Neural crest cell (in vitro differentiated cells): ENCODE measurements around the gene DLGAP5. TPM values are rescaled to one million over a fixed set of nuclear protein-coding genes. Genes with fewer than 3 reads are reported as not detected.

ENCODE experiments used
- DNase-seq: peaks from one replicate; pipeline ENCODE4 v3.0.0; 2021; ENCODE audit warnings: low read depth, mixed read lengths, low spot score
- H3K27ac Mint-ChIP-seq: one replicate; pipeline ENCODE4 v1.8.0; 2021; ENCODE audit warnings: mild to moderate bottlenecking, mixed read lengths; ENCODE audit not compliant: unreplicated experiment
- H3K27me3 Mint-ChIP-seq: 2 replicates; pipeline ENCODE4 v1.8.0; 2021; ENCODE audit warnings: low read depth, mild to moderate bottlenecking, mixed read lengths
- H3K36me3 Mint-ChIP-seq: 2 replicates; pipeline ENCODE4 v1.8.0; 2021; ENCODE audit warnings: low read depth, mild to moderate bottlenecking, mixed read lengths
- H3K4me1 Mint-ChIP-seq: 2 replicates; pipeline ENCODE4 v1.8.0; 2021; ENCODE audit warnings: mixed read lengths
- H3K4me3 Mint-ChIP-seq: one replicate; pipeline ENCODE4 v1.8.0; 2021; ENCODE audit warnings: mild to moderate bottlenecking, mixed read lengths
- H3K9me3 Mint-ChIP-seq: 2 replicates; pipeline ENCODE4 v1.8.0; 2021; ENCODE audit warnings: mixed read lengths
- CTCF ChIP-seq: fragments of 200-600 bp; sonication (generic); conservative IDR thresholded peaks from 2 replicates; pipeline ENCODE4 v1.5.0; 2021; ENCODE audit warnings: antibody characterized with exemption, mild to moderate bottlenecking
- total RNA-seq: library from RNA; stranded (reverse); gene quantifications from 2 replicates; pipeline ENCODE4 v1.2.1, GENCODE V29; 2021

The DLGAP5 gene
- total RNA-seq, 1 donor from 2014 or later: 89.6 TPM

- Mint-ChIP-seq H3K9me3 (no peaks in the 10 kb centered on the region), H3K27ac (no peak overlapping the region), H3K27me3 (no peaks in the 10 kb centered on the region), H3K4me1 (no peaks in the 10 kb centered on the region), H3K36me3 (peaks cover 15% of the 10 kb centered on the region), H3K4me3 (no peak overlapping the region)
- no peak for TF ChIP-seq CTCF
- DNase-seq: no peak
These were observed 11.4 kb downstream of the DLGAP5 start for GRCh38 chr14:55180006-55180405.

GRCh38 chr14:55170526-55170925 lies 20.9 kb downstream of the DLGAP5 start:
- no peaks in the 10 kb centered on the region for H3K4me1 Mint-ChIP-seq
- DNase-seq: no peak
- no peaks in the 10 kb centered on the region for H3K9me3 Mint-ChIP-seq
- peaks cover 11% of the 10 kb centered on the region for H3K36me3 Mint-ChIP-seq
- no peaks in the 10 kb centered on the region for H3K27me3 Mint-ChIP-seq
- TF ChIP-seq CTCF: no peak
- no peak overlapping the region for H3K27ac Mint-ChIP-seq
- no peak overlapping the region for H3K4me3 Mint-ChIP-seq

GRCh38 chr14:55160989-55161388 lies 30.4 kb downstream of the DLGAP5 start:
- Mint-ChIP-seq H3K27me3 (no peaks in the 10 kb centered on the region), H3K4me3 (no peak overlapping the region), H3K4me1 (no peaks in the 10 kb centered on the region), H3K27ac (no peak overlapping the region), H3K9me3 (no peaks in the 10 kb centered on the region), H3K36me3 (peaks cover 19% of the 10 kb centered on the region)
- peak; percentile 70 for TF ChIP-seq CTCF
- no peak for DNase-seq

GRCh38 chr14:55158412-55158811 lies 33.0 kb downstream of the DLGAP5 start:
- no peak for DNase-seq
- Mint-ChIP-seq H3K4me3 (no peak overlapping the region), H3K27ac (no peak overlapping the region), H3K9me3 (no peaks in the 10 kb centered on the region), H3K4me1 (no peaks in the 10 kb centered on the region), H3K36me3 (peaks cover 15% of the 10 kb centered on the region), H3K27me3 (no peaks in the 10 kb centered on the region)
- TF ChIP-seq CTCF: no peak

GRCh38 chr14:55157080-55157479 lies 34.3 kb downstream of the DLGAP5 start:
- Mint-ChIP-seq H3K36me3 (peaks cover 14% of the 10 kb centered on the region), H3K27me3 (no peaks in the 10 kb centered on the region), H3K9me3 (no peaks in the 10 kb centered on the region), H3K4me3 (no peak overlapping the region), H3K4me1 (no peaks in the 10 kb centered on the region), H3K27ac (no peak overlapping the region)
- no peak for TF ChIP-seq CTCF
- DNase-seq: no peak

GRCh38 chr14:55153951-55154350 lies 37.4 kb downstream of the DLGAP5 start:
- peaks cover 5% of the 10 kb centered on the region for H3K36me3 Mint-ChIP-seq
- H3K27me3 Mint-ChIP-seq: no peaks in the 10 kb centered on the region
- TF ChIP-seq CTCF: no peak
- H3K9me3 Mint-ChIP-seq: no peaks in the 10 kb centered on the region
- no peak overlapping the region for H3K27ac Mint-ChIP-seq
- H3K4me1 Mint-ChIP-seq: no peaks in the 10 kb centered on the region
- no peak overlapping the region for H3K4me3 Mint-ChIP-seq
- no peak for DNase-seq
